ENCODE results near the gene PITPNM3.
"Not testable (repeated sequence)": the region's sequence is repeated elsewhere in the genome, so short reads cannot be mapped to it uniquely, and the experiment has no call there.

Gene PITPNM3

GRCh38 chr17:6574687-6575595 is 18.6 kb upstream of the PITPNM3 start:
- peak; percentile 52 for DNase-seq

- no peak for DNase-seq
Measured at GRCh38 chr17:6573982-6574686, 17.8 kb upstream of the PITPNM3 start.

GRCh38 chr17:6573495-6573894 is 17.1 kb upstream of the PITPNM3 start:
- DNase-seq, result not testable (repeated sequence)

GRCh38 chr17:6572972-6573370 is 16.6 kb upstream of the PITPNM3 start:
- DNase-seq, result no peak

DNA sequence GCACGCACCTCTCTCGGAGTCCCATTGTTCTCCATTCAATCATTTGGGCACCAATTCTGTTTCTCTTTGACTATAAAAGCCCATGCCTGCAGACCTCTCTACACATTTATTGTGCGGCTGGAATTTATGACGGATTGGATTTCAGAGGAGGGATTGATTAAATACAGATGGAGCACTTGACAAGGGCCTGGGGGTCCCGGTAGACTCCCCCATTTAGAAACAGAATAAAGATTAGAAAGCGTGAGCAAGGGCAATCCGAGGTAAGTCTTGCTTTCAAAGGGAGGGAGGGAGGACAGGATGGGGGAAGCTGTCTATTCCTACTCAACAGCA is 15.1 kb upstream of the PITPNM3 start:
- DNase-seq, result no peak

GRCh38 chr17:6570731-6571451 is 14.5 kb upstream of the PITPNM3 start:
- no peak for DNase-seq

- no peak for DNase-seq
Measured at GRCh38 chr17:6569370-6570285, 13.3 kb upstream of the PITPNM3 start.

DNA sequence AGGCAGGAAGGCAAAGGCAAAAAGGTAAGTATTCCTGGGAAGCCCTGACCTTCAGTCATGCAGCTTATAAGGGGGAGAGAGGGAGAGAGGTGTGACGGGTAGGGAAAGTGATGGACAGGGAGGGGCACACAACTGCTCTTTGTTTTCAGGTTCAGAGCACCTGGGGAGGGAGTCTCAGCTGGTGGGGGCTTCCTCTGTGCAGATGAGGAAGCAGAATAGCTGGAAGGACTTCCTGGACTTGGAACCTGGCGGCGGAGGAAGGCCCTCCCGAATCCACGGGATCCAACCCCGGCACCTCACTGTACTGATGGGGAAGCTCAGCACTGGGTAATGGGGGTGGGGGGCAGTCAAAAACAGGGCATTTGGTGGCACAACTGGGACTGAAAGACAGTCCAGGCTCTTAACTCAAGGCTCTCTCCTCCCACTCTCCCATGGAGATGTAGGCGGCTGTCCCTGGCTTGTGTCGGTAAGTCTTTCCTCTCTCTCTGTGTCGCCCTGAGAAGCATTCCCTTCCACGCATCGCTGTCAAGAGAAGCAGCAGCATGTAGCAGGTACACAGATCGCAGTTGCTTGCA is 11.9 kb upstream of the PITPNM3 start:
- DNase-seq, result no peak

DNA sequence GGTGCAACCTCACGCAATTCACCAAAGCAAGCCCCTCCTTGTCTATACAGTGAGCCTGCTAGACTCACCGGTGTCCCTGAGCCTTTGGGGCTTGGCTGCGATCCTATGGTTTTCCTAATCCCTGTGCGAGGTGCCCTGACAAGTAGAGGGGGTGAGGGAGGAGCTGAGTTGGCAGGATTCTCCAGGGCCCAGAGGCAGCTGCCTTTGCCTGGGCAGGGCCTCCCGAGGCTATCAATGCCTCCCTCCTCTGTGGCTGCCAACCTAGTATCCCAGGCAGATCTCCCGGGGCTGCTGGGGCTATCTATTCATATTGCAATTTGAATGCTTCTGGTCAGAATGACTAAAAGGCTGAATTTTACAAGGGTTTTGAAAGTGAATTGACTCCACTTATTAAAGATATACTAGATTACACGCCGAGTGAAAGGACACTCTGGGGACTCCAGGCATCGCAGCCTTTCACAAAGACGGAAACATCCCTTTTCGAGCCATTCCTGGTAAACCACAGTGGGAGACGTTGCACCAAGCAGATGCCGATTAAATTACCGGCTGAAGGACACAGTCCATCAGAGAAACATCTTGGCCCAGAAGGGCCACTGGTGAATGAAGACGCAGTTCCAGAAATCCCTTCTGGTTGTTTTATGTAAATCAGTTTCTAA is 11.3 kb upstream of the PITPNM3 start:
- no peak for DNase-seq

DNA sequence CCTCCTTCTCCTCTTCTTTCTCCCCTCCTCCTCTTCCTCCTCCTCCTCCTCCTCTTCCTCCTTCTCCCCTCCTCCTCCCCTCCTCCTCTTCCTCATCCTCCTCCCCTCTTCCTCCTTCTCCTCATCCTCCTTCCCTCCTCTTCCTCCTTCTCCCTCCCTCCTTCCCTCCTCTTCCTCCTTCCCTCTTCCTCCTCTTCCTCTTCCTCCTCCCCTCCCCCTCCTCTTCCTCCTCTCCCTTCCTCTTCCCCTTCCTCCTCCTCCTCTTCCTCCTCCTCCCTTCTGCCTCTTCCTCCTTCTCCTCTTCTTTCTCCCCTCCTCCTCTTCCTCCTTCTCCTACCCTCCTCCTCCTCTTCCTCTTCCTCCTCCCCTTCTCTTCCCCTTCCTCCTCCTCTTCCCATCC is 5.1 kb upstream of the PITPNM3 start:
- DNase-seq, result no peak

DNA sequence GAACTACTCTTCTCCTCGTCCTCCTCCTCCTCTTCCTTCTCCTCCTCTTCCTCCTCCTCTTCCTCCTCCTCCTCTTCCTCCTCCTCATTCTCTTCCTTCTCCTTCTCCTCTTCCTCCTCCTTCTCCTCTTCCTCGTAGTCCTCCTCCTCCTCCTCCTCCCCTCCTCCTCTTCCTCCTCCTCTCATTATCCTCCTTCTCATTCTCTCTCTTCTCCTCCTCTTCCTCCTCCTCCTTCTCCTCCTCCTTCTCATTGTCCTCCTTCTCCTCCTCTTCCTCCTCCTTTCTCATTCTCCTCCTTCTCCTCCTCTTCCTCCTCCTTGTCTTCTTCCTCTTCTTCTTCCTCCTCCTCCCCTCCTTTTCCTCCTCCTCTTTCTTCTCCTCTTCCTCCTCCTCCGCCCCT is 4.1 kb upstream of the PITPNM3 start:
- DNase-seq, result no peak

DNA sequence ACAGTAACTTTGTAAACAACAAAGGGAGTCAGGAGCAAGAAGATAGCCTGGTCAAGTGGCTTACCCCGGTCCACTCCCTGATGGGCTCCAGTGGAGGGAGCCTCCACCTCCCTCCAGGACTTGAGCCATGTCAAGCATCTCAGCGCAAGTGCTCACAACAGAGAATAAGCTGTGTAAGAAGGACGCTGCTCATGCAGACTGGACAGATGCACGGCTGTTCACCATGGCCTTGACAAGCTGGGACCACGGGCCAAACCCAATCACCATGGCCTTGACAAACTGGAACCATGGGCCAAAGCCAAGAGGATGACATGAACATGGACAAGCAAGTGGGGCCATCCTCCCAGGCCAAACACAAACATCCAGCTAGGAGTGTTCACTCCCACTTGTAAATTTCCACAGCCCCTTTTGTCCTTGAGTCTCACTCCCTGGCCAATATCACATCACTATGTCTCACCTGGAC is 3.4 kb upstream of the PITPNM3 start:
- no peak for DNase-seq

DNA sequence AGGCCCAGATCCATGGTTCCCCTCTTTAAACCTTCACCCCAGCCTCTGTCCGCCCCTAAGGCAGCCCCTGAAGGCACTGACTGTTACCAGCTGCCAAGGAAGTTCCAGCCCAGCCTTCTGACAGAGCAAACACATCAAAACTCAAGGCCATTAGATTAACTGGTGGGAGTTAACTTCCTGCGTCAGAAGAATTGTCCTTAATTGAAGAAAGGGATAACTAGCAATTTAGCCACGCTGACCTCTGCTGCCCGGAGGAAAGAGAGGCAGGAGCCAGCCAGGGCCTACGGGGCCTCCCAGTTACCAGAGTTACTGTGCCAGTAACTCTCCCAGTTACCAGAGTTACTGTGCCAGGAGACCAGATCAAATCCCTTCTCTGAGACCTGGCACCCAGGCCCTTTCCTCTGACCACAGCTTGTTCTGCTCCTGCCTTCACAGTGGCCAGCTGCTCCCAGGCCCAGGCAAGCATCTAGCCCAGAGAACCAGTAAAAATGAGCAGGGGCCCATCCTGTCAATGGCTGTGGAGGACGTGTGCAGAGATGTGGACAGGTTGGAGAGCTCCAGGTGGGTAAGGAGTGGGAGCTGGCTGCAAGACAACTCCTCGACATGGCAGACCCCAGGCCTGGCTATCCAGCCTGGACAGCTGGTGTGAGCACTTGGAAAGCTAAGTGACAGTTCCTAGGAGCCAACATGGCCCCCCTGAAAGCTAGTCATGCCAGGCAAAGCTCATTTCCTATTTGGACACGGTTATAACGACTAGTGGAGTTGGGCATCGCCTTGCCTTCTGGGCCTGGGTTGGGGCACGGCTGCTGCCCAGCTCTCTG is 2.8 kb upstream of the PITPNM3 start:
- no peak for DNase-seq

DNA sequence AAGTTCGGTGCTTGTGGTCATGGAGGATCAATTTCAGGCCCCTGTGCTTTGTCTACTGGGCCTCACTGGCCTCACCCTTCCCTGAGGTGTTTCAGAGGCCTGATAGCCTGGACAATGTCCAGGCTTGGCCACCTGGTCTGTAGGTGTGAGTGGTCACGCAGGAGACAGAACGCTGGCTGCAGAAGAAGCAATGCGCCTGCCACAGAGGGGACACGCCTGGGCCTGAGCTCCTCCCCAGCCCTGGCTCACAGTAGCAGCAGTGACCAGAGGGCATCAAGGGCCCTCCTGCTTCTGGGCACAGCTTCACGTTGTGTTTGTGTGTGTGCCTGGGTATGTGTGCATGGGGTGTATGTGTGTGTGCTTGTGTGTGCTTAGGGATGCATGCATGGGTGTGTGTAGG is 1.9 kb upstream of the PITPNM3 start:
- no peak for DNase-seq

- no peak for DNase-seq
Measured at GRCh38 chr17:6557040-6557438, 684 bp upstream of the PITPNM3 start.

DNA sequence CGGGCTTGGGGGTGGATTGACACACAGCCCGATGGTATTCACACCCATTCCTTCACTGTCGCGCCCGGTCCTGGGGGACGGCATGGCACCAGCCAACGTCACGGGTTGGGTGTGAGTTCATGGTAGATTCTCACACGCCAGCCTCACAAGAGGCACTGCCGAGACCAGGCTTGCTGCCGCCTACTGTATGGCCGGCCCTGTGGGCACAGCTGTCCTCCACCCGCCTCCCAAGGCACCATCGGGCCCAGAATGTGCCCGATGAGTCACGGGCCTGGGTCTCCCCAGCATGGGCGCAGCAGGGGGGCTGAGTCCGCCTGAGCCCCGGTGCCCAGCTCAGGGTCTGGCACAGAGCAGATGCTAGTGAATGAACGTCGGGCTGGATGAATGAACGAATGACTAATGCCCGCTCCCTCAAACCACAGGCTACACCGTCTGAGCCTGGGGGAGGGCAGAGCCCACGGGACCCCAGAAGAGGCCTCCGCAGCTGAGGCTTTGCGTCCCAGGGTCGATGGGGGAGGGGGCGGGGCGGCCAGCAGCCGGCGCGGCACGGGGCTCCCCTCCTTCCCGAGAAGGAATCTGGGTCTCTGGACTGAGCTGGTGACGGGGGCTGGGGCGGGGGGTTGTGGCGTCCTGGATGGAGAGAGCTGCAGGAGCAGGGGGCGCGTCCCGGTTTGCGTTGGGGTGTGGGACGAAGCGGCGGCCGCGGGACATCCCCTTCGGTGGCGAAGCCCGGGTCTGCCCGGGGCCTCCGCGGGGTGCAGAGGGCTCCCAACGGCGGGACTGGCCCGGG is 829 bp downstream of the PITPNM3 start:
- DNase-seq, result peak; percentile 7

GRCh38 chr17:6554871-6555330 is 1.5 kb downstream of the PITPNM3 start:
- no peak for DNase-seq

- DNase-seq, result no peak
Measured at GRCh38 chr17:6554342-6554741, 2.0 kb downstream of the PITPNM3 start.

DNA sequence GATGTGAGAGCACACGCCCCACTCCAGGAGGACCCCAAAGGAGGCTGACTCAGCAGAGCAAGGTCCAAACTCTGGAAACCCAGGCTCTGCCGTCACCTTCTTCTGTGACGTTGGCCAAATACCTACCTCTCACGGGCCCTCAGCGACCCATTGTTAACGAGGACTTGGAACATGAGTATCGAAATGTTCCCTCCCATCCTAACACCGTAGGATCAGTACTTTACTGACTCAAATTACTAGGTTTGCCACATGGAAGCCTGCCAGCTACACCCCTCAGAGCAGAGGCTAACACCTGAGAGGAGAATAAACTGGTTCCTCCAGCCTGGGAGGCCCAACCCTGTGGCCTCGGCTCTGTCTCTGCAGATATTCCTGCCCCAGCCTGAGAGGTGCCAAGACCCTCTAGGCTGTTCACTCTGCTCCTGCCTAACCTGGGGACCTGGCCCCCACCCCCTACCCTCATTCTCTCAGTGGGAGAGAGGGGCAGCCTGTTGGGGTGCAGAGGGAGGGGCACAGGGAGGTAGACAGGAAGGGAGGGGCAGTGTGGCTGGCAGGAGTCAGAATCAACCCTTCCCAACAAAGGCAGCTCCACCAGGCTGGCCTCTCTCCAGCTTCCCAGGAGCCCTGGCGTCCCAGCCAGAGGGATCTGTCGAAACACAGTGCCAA is 4.4 kb downstream of the PITPNM3 start:
- no peak for DNase-seq
